Stimulated activated CD4-positive, alpha-beta T cell treated with anti-CD3 and anti-CD28 coated beads, Interleukin-1b, Interleukin-23, amount 100 ng/mL, for 4 hours (primary cell): ENCODE measurements around the gene GLIS1.

Source experiments
- DNase-seq, 2 donors: peaks; one replicate each; pipeline ENCODE4 v3.0.0-alpha.2; 2020; ENCODE audit warnings: low read depth in 2 of 2

Gene GLIS1

DNA sequence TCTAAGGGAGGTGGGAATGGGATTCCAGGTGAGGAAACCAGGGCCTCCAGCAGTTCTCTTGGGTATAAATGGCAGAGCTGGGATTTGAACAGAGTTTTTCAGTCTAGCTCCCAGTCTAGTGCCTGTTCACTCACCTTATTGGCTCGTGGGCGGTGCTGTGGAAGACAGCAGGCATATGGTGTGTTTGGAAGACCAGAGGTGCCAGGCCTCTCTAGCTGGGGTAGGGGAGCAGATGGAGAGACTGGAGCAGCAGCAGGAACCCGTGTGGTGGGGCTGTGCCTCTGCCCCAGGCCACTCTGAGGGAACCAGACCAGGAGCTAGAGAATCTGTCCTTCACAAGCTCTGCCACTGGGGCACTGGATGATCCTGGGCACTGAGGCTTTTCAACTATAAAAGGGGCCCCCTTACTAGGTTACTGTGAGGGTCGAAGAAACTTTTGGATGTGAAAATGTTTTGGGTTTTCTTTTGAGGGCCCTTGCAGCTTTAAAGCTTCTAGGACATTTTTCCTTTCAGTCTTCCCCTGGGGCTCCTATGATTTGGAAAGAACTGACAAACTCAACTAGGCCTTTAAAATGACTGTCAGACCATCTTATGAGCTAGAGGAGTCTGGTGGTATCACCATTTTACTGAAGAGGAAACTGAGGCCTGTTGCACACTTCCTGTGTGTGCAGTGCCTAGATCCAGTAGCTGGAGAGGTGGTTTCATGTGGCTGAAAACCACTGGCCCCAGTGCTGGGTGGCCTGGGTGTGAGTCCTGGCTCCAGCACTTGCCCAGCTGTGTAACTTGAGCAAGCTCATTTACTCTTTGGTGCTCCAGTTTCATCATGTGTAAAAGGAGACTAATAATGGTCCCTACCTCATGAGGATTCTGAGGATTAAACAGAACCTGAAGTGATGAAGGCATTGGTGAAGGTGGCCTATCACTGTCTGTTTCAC, 273.7 kb downstream of the GLIS1 start:
- no peak for DNase-seq

DNA sequence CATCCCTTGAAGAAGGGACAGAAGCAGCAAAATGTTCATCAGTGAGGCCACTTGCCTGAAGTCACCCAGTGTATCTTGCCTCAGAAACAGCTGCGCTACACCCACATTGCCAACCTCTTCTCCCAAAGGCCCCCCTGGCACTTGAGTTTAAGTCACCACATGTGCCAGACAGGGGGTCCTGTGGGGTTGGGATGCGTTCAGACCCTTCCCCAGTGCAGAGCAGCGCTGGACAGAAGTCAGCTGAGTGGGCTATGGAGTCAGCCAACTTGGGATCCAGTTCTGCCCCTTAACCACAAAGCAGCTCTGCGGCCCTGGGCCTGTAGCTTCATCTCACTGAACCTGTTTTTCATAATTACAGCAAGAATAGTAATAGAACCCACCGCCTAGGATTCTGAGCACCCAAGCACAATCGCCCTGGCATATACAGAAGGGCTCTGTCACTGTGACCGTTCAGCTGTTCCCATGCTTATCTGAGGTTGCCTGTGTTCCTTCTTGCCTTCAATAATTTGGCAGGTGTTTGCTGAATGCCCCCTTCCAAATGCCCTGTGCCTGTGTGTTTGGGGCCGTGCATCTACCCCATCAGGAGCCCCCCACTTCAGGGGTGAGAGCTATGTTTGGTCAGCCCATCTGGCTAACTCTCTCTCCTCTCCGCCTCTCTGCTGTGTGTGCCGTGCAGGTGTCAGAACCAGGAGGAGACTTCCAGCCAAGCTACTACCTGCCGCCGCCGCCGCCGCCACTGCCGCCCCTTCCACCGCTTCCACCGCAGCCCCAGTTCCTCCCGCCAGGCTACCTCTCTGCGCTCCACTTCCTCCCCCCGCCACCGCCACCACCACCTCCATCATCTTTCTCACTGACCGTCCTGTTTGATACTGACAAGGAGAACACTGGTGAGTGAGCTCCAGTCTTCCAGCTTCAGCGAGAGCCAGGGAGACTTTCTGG, 274.7 kb downstream of the GLIS1 start:
- DNase-seq = no peak

DNA sequence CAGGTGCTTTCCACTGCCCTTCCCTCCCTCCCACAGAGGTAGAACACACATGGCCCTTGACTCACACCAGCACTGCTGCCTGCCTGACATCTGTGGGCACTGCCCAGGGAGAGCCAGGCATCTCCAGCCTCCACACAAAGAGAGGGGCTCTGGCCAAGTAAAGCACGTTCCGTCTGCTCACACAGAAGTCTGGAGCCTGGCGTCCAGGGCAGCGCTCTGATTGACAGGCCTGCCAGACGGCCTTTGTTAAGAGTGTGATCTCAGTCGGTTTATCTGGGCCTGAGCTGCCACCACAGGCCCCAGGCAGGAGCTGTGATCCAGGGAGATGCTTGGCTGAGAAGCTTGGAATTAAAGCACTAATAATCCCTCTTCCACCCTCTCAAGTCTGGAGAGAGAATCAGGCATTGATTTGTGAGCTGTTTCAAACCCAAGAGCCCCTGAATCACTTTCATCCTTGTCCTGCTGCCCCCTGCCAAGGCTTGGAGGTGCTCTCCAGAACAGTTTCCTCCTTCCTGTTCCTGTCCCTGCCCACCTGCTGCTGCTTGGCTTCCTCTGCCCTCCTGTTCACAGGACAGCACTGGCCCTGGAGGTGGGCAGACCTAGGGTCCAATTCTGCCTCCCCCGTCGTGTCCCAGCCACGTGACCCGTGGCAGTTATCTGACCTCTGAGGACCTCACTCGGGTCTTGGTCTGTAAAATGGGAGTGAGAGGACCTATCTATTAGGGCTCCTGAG, 276.0 kb downstream of the GLIS1 start:
- DNase-seq = no peak

DNA sequence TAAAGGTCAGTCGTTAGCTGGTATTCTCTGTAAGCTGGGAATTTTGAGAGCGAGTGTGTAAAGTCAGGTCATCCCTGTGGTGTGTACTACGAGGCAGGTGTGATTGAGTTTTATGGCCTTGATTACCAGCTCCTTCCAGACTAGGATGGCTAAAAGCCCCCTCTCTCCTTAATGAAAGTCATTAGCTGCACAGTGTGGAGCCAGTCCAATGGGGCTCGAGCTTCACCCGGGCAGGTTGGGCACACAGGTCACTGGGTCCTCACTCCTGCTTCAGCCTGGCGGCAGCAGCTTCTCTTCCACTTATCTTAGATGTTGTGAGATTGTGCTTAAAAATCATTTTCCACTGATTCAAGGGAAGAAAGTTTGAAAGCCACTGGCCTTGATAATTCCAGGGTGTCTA, 276.8 kb downstream of the GLIS1 start:
- no peak for DNase-seq

DNA sequence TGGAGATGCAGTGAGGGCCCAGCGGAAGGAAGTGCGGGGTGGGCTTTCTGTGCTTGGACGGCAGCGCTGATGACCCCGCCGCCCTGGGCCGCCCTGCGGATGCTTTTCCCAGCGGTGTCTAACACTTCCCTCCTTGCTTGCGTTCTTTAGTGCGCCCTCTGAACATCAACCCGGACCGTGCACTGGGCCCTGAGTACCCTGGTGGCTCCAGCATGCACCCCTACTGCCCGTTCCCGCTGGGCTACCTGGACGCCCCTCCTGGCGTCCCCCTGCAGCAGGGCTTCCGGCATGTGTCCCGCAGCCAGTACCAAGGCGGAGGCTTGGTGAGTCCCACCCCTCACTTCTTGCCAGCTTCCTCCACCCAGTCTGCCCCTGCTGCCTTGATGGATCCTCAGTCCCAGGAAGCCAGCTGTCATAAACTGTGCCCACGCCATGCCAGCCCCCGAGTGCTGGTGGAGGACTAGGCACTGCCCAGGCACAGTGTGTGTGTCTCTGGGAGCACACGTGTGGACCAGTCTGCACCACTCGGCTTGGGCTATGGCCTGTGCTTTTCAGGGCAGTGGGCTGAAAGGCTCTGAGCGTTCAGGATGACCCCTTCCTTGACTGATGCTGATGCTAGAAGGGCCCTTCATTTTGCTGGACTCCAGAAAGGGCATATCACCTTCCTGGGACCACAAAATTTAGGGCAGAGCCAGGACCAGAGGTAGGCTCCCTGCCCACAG, 277.5 kb downstream of the GLIS1 start:
- no peak for DNase-seq

DNA sequence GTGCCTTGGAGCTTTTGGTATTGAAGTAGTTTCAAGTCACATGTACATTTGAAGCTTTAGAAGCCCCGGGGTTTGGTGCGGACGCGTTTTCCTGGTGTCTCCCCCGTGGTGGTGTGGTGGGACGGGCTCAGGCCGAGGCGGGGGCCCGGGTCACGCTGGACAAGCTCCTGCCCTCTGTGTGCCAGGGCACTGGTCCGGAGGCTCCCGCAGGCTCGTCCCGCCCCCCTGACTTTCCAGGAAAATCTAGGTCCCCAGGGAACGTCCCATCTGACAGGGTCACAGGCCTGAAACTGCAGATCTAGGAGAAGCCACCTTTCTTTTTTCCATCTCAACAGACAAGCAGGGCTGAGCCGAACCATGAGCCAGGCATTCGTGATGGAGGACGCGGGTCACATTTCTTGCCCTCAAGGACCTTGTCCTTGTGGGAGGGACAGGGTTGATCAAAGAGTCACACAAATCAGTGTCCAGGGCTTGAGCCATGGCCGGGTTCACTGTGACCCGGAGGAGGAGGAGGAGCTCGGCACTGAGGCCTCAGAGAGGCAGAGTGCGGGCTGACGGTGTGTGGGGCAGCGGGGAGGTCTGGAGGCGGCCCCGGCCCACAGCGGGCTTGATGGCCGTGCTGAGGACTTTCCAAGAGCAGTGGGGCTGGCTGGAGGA, 278.2 kb downstream of the GLIS1 start:
- DNase-seq = no peak

DNA sequence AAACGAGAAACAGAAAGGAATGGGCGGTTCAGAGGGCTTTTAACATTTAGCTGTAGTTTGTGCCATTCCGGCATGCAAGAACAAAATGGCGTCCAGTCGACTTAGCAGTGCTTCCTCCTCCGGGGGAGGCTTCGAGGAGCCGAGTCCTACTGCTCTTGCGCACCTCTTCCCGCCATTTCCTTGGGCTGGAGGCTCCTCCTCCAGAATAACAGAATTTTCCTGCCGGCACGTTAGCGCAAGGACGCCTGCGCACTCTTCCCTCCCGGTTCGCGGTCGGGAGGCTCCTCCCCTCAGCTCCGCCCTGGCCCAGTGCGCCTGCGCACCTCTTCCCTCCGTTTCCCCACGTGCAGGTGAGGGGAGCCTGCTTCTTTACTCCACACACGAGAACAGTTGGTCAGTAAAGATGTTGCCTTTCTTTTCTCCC, 278.7 kb downstream of the GLIS1 start:
- no peak for DNase-seq

DNA sequence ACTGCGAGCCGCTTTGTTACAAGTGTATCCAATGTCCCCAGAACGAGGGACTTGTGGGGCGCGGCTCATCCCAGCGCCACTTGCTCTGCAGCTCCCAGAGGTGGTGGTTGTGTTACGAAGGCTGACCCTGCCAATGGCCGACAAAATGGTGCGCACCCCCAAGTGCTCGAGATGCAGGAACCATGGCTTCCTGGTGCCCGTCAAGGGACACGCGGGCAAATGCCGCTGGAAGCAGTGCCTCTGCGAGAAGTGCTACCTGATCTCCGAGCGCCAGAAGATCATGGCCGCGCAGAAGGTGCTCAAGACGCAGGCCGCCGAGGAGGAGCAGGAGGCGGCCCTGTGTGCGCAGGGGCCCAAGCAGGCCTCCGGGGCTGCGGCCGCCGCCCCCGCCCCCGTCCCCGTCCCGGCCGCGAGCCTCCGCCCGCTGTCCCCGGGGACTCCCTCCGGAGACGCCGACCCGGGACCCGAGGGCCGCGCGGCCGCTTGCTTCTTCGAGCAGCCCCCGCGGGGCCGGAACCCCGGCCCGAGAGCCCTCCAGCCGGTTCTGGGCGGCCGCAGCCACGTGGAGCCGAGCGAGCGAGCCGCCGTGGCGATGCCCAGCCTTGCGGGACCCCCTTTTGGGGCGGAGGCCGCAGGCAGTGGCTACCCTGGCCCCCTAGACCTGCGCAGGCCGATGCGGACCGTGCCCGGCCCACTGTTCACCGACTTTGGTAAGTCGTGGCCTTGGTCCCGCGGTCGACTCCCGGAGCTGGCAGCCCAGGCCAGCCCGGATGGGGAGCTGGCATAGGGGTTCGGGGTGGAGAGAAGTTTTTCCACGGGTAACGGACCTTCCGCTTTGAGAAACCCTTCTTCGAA, 279.4 kb downstream of the GLIS1 start, which contains the start of gene DMRTB1:
Gene DMRTB1 (plus strand): TSS at position 79 of the 855 bp plus-strand sequence. CDS start 55 bp downstream, at position 134.
- DNase-seq = no peak

DNA sequence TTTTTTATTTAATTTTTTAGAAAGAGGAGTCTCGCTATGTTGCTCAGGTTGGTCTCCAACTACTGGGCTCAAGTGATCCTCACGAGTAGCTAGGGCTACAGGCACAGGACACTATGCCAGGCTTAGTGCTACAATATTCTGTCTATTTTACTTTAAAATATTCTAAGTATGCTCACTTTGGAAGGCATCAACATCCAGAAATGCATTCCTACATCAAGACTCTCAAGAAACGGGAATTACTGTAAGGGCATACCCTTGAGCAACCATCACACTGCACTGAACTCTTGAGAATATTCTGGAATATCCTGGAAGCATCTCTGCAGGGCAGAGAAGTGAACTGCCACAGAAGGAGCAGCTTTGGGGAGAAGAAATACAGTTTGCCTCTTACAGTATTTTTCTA, 280.3 kb downstream of the GLIS1 start:
- DNase-seq = no peak
